ENCODE results near the gene ACTL9. TPM values are rescaled to one million over a fixed set of nuclear protein-coding genes. Genes with fewer than 3 reads are reported as not detected.

The ACTL9 gene
- total and polyA plus RNA-seq, 2 donors (not counting 3 experiments of a cell fraction or from before 2014, with no cell fraction given): not detected

GRCh38 chr19:8673276-8673891 lies 25.2 kb downstream of the ACTL9 start:
- dilution Hi-C loops (cut with MboI; ENCODE audit: extremely low pct_ligation_motif_present, low sequenced_read_pairs): no loop called here
- CTCF ChIA-PET: interaction anchor here (1.0 kb wide), 1 partner anchor 12 kb away, joined by 3 read pairs; no protein-coding TSS in a partner anchor
- no peak for FAIRE-seq

More at GRCh38 chr19:8673276-8673891, 25.2 kb downstream of the ACTL9 start:
- no peak overlapping the region for H2AFZ ChIP-seq (ENCODE audit: low read depth, low read length)
- no TSS peak for BruUV-seq (replicated peaks)
- intact Hi-C loops (cut with micrococcal nuclease): no loop called here
- H3K27ac ChIP-seq (ENCODE audit: insufficient read depth, low read depth, low read length): no peak overlapping the region
- H4K20me1 ChIP-seq (replicated peaks; ENCODE audit: control insufficient read depth, extremely low read depth, insufficient read depth, low read length): no peaks in the 10 kb centered on the region
- POLR2A ChIA-PET: no interaction called here
- no peak for TF ChIP-seq MYC (IDR thresholded peaks at IDR 0.05; ENCODE audit: low read depth, low read length)
- no peak for TF ChIP-seq POLR2AphosphoS5 (IDR thresholded peaks at IDR 0.05; ENCODE audit: insufficient read depth, low read depth, low read length)
- no peak for TF ChIP-seq EZH2 (IDR thresholded peaks at IDR 0.05; ENCODE audit: borderline replicate concordance, low read depth, low read length, severe bottlenecking)
- TF ChIP-seq MAX (IDR thresholded peaks at IDR 0.05; ENCODE audit: insufficient read depth, insufficient read length): no peak
- TF ChIP-seq GATA2 (IDR thresholded peaks at IDR 0.05; ENCODE audit: insufficient read depth, insufficient read length, low read depth, low read length): no peak
- TF ChIP-seq JUN (IDR thresholded peaks at IDR 0.05; ENCODE audit: borderline replicate concordance, insufficient read depth, insufficient read length, low read depth): no peak
- TF ChIP-seq FOS (IDR thresholded peaks at IDR 0.05; ENCODE audit: borderline replicate concordance, insufficient read depth, low read length): no peak
- no peak for TF ChIP-seq POLR2A (IDR thresholded peaks at IDR 0.05; ENCODE audit: low read depth, low read length)
- TF ChIP-seq CTCF (IDR thresholded peaks at IDR 0.05; ENCODE audit: extremely low read depth in 1 of 2, insufficient read depth in 1 of 2, low read depth in 1 of 2, low read length in 2 of 2): no peak
- H3K27me3 ChIP-seq (ENCODE audit: control insufficient read depth in 2 of 2, insufficient read depth in 2 of 2, low read length in 2 of 2): no peaks in the 10 kb centered on the region
- H3K4me2 ChIP-seq (ENCODE audit: insufficient read depth, low read length): no peak overlapping the region
- no peaks in the 10 kb centered on the region for H3K79me2 ChIP-seq (ENCODE audit: control insufficient read depth, insufficient read depth, low read length)
- H3K36me3 ChIP-seq (ENCODE audit: control insufficient read depth in 2 of 2, extremely low read depth in 1 of 2, insufficient read depth in 2 of 2, low read length in 2 of 2): no peaks in the 10 kb centered on the region
- H3K9ac ChIP-seq (replicated peaks; ENCODE audit: extremely low read depth, insufficient read depth, low read length): no peak overlapping the region
- no peak for DNase-seq (ENCODE audit: low read depth, low spot score)
- no peaks in the 10 kb centered on the region for H3K9me3 ChIP-seq (replicated peaks; ENCODE audit: control insufficient read depth, insufficient read depth, low read length)
- H3K4me3 ChIP-seq (replicated peaks in 1 of 3; ENCODE audit: insufficient read depth in 1 of 3, low read depth in 1 of 3, low read length in 3 of 3): no peak overlapping the region
- H3K4me1 ChIP-seq (ENCODE audit: control insufficient read depth, extremely low read depth, insufficient read depth, low read length): no peaks in the 10 kb centered on the region
- no peaks in the 10 kb centered on the region for H3K9me1 ChIP-seq (replicated peaks; ENCODE audit: control insufficient read depth, extremely low read depth, insufficient read depth, low read length)
